DND-41 (cell line): Measurements from ENCODE around the gene LMO3.

ENCODE experiments used
- EZH2 ChIP-seq: IDR thresholded peaks from 3 replicates; pipeline ENCODE4 v1.6.1; 2012; ENCODE audit warnings: borderline replicate concordance, low read depth, mild to moderate bottlenecking, moderate library complexity, low read length, inconsistent platforms; ENCODE audit not compliant: severe bottlenecking
- TF ChIP-seq, protein P1 (sequence below): IDR thresholded peaks from 2 replicates; pipeline ENCODE4 v1.5.1; 2012; ENCODE audit warnings: borderline replicate concordance, low read length, moderate library complexity, mild to moderate bottlenecking; ENCODE audit not compliant: poor library complexity, severe bottlenecking; ENCODE audit errors: extremely low read depth

- TF ChIP-seq, protein P1, sequence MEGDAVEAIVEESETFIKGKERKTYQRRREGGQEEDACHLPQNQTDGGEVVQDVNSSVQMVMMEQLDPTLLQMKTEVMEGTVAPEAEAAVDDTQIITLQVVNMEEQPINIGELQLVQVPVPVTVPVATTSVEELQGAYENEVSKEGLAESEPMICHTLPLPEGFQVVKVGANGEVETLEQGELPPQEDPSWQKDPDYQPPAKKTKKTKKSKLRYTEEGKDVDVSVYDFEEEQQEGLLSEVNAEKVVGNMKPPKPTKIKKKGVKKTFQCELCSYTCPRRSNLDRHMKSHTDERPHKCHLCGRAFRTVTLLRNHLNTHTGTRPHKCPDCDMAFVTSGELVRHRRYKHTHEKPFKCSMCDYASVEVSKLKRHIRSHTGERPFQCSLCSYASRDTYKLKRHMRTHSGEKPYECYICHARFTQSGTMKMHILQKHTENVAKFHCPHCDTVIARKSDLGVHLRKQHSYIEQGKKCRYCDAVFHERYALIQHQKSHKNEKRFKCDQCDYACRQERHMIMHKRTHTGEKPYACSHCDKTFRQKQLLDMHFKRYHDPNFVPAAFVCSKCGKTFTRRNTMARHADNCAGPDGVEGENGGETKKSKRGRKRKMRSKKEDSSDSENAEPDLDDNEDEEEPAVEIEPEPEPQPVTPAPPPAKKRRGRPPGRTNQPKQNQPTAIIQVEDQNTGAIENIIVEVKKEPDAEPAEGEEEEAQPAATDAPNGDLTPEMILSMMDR = no peak
- no peak for TF ChIP-seq EZH2
Observed at GRCh38 chr12:16513231-16513630, 92.7 kb downstream of the LMO3 start.
